NCI-H128 (cell line): ENCODE data around the gene TRAPPC6A.

Experiments
- DNase-seq: peaks from one replicate; lab custom pipeline; 2025; ENCODE audit not compliant: unreplicated experiment; lab: John Stamatoyannopoulos, UW

The TRAPPC6A gene

GRCh38 chr19:45163751-45164460 is 14.1 kb downstream of the TRAPPC6A start:
- DNase-seq = no peak

- DNase-seq = no peak
Measured at GRCh38 chr19:45163156-45163555, 14.9 kb downstream of the TRAPPC6A start.

GRCh38 chr19:45162608-45163143 is 15.4 kb downstream of the TRAPPC6A start:
- DNase-seq = no peak

- DNase-seq = no peak
Measured at GRCh38 chr19:45161738-45162607, 16.1 kb downstream of the TRAPPC6A start.

GRCh38 chr19:45160870-45161737 is 16.9 kb downstream of the TRAPPC6A start, which contains the start of gene NKPD1:
Gene NKPD1 (minus strand): TSS chr19:45160982. CDS start chr19:45160150, 832 bp downstream.
- no peak for DNase-seq

DNA sequence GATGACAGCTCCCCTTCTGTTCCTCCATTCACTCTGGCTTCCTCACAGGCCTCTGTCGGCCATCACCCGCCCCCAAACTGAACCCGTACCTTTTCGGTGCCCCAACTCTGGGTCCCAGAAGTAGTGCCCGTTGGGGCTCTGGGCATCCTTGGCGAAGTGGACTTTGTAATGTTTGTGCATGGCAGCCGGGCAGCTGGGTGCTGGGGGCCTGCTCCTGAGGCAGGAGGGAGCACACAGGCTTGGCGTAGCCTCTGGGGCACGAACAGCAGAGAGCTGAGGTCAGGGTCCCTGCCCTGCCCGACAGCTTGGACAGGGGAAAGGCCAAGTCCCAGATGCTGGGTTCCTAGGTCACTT is 18.1 kb downstream of the TRAPPC6A start:
- DNase-seq = no peak

DNA sequence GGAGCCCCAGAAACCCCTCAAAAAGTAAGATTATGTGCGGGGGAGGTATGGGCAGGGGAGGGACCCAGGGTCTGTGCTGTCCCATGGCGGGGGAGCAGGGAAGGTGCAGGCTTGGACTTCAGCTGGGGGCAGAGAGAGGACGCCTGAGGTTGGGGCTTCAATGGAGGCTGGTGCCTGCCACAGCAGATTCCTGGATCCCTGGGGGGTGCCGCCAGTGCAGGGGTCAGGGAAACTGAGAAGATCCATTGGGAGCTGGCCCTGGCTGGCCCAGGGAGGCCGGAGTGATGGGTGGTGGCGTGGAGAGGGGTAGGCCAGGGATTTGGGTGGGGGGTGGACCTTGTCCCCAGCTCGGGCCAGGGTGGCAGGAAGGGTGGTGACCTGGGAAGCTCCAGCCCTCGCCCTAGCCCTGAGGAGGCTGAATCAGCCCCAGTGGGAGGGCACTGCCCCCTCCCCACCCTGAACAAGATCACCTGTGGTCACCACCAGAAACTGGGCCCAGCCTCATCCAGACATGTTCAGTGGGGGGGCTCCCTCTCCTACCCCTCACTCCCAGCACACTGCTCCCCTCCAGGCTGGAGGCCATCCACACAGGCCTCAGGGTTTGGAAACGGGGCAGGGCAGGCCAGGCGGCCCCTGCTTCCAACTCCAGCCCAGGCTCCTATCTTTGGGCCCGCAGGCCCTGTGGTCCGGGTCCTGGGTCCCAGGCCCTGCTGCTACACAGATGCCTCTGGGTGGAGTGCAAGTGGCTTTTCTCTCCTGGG is 18.6 kb downstream of the TRAPPC6A start:
- DNase-seq = no peak

- no peak for DNase-seq
Measured at GRCh38 chr19:45158503-45159209, 19.4 kb downstream of the TRAPPC6A start.

DNA sequence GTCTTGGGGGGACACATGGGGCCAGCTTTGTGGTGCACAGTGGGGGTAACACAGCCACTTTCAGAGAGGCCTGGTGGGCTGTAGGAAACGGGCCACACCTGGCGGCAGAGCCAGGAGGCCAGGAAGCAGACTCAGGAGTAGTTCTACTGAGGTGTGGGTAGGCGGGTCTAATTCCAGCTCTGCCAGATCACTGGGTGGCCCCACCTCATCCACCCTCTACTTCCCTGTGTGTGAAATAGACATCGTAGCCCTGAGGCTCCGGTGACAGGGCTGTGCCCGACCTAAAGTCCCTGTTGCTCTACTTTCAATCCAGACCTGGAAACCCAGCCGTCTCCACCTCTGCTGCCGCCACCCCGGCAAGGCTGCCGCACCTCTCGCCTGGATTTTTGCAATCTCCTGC is 21.3 kb downstream of the TRAPPC6A start:
- no peak for DNase-seq

DNA sequence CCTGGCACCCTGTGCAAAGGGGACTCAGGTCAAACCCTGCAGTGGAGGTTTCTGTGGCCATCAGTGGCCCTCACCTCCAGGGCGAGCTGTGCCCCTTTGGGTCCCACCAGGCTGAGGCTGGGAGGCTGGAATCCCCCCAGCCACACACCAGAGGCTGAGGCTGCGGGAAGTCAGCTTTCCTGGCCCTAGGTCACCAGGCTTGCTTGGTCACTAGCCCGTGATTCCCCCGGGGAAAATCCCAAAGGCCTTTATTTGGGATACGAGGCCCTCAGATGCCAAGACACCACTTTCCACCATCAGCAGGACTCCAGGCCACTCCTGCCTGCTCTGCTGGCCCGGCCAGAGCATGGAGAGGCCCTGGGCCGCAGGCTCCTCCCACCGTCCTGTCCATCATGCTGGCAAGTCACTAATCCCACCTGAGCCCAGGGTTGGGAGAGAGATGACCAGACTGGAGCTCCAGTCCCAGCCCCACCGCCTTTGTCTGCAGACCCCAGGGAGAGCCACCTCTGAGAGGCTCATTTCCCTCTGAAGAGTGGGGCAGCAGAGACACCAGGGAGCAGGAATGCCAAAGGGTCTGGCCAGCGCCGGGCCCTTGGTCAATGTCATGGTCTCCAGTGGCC is 21.9 kb downstream of the TRAPPC6A start:
- no peak for DNase-seq

DNA sequence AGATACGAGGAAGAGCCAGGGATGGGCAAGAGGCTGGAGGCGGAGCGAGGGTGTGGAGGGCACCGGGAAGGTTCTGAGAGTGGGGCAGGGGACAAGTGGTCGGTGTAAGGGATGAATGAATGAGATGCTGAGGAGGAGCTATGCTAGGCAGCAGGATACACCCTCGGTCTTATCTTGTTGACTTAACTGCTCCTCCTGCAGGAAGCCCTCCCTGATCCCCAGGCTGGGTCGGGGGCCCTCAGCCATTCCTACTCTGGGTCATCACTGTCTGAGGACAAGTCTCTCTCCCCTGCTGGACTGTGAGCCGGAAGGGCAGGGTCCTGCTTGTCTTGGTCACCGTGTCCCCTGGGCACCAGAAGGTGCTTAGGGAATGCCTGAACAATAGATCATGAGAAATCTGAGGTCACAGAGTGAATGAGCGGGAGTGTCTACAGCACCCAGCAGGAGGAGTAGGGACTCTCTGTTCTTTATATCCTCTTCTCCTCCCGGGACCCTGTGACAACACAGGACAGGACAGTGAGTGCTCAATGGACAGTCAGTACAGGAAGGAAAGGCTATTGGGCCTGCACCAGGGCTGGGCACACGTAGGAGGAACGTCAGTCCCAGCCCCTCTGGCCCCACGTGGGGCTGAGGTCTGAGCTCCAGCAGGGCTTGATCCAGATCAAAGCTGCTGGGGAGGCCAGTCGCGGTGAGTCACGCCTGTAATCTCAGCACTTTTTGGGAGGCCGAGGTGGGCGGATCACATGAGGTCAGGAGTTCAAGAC is 23.8 kb downstream of the TRAPPC6A start:
- no peak for DNase-seq

GRCh38 chr19:45153339-45154063 is 24.5 kb downstream of the TRAPPC6A start:
- DNase-seq = no peak

DNA sequence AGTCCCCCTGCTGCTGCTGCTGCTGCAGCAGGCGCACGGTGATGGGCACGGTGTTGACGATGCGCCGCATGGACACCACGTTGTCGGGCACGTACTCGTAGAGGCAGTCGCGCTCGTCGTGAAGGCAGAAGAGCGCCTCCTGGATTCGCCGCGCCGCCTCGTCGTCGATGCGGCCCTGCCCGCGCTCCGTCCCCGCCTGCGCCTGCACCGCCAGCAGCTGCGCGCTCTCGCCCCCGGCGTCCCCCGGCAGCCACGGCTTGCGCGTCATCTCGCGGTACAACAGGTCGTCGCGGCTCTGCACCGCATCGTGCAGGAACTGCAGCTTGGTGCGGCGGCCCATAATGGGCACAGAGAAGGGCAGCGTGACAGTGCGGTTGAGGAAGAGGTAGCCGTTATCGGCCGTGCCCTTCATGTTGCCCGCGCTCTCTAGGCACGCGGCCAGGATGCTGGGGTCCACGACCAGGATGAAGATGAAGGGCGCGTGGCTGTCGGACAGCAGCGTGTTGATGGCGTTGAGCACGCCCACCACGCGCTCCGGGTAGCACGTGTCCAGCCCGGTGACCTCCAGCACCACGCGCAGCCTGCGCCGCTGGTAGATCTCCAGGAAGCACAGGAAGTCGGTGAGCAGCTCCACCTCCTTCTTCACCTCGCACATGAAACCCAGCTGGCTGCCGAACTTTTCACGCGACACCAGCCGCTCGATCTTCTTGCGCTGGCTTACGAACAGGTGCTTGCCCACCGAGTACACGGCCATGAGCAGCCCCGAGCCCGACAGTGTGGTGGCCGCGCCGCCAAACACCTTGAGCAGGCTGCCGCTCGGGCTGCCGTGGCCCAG is 25.3 kb downstream of the TRAPPC6A start:
- DNase-seq = no peak

- DNase-seq = no peak
Measured at GRCh38 chr19:45151821-45152503, 26.1 kb downstream of the TRAPPC6A start.

GRCh38 chr19:45151320-45151719 is 26.7 kb downstream of the TRAPPC6A start:
- no peak for DNase-seq

- no peak for DNase-seq
Measured at GRCh38 chr19:45150751-45151281, 27.2 kb downstream of the TRAPPC6A start.
